ENCODE data around the gene GJC2.
"Not testable (repeated sequence)": the region's sequence is repeated elsewhere in the genome, so short reads cannot be mapped to it uniquely, and the experiment has no call there.

The GJC2 gene

DNA sequence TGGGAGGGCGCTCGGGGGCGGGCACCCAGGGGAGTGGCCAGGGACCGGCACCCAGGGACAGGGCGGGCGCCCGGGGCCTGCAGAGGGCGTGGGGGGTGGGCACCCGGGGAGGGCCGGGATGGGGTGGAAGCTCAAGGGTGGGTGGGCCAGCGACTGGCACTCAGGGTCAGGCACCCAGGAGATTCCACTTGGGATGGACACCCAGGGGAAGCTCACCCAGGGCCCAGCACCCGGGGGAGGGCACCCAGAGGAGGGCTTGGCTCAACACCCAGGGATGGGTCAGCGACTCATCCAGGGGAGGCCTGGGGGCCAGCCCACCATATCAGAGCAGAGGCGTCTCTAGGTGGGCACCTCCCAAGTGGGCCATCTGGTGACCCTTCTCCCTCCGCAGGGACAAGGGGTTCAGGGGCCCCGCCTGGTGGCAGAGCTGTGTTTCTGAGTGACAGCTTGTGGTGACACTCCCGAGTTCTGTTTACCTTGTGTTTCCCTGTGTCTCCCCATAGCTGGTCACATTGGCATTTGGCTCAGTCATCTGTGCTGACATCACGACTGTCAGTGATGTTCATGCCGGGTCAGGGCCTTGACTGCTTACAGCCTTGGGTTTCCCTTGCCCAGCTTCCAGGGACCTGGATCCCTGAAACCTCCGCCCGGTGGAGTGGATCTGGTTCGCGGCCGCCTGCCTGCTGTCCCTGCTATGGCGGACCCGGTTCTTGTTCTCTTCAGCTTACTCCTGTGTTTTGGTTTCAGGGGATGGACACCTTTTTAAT, 16.6 kb downstream of the GJC2 start:
- peak; percentile 18 for DNase-seq (ENCODE audit: low read depth)
- H3K4me3 ChIP-seq (ENCODE audit: low read depth, low read length) = peak overlapping the region; percentile 74

- no peak overlapping the region for H3K4me3 ChIP-seq (ENCODE audit: low read depth, low read length)
- no peak for DNase-seq (ENCODE audit: low read depth)
These were observed 19.0 kb downstream of the GJC2 start for GRCh38 chr1:228168563-228169270.

- no peak for DNase-seq (ENCODE audit: low read depth)
- no peak overlapping the region for H3K4me3 ChIP-seq (ENCODE audit: low read depth, low read length)
These were observed 19.6 kb downstream of the GJC2 start for GRCh38 chr1:228169345-228169744.

GRCh38 chr1:228170666-228171065, 20.9 kb downstream of the GJC2 start:
- H3K4me3 ChIP-seq (ENCODE audit: low read depth, low read length) = no peak overlapping the region
- DNase-seq (ENCODE audit: low read depth) = no peak

DNA sequence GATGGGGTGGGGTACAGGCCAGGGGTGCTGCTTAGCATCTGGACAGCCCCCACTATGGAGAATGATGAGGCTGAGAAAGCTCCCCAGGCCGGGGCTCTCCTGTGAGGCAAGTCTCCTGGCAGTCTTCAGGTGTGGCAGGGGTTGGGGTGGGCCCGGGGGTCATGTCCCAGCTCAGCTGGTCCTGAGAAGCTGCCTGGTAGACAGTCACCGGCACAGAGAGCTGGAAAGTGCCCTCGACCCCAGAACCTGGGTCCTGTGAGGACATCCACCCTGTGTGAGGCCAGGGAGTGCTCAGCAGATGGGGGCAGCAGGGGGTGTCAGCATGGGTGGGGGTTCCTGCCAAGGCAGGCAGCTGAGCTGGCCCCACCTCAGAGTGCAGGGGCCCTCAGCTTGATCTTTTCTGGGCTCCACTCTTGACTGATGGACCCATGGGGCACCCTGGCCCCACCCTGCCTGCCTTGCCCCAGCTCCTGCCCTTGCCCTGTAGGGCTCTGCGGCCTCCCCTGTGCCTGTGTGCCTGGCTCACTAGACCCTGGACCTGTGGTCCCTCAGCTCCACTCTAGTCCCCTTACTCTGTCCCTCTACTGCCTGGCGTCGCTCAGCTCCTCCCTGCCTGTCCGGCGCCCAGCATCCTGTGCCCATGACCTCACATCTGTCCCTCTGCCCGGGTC, 21.6 kb downstream of the GJC2 start:
- no peak for DNase-seq (ENCODE audit: low read depth)
- no peak overlapping the region for H3K4me3 ChIP-seq (ENCODE audit: low read depth, low read length)

DNA sequence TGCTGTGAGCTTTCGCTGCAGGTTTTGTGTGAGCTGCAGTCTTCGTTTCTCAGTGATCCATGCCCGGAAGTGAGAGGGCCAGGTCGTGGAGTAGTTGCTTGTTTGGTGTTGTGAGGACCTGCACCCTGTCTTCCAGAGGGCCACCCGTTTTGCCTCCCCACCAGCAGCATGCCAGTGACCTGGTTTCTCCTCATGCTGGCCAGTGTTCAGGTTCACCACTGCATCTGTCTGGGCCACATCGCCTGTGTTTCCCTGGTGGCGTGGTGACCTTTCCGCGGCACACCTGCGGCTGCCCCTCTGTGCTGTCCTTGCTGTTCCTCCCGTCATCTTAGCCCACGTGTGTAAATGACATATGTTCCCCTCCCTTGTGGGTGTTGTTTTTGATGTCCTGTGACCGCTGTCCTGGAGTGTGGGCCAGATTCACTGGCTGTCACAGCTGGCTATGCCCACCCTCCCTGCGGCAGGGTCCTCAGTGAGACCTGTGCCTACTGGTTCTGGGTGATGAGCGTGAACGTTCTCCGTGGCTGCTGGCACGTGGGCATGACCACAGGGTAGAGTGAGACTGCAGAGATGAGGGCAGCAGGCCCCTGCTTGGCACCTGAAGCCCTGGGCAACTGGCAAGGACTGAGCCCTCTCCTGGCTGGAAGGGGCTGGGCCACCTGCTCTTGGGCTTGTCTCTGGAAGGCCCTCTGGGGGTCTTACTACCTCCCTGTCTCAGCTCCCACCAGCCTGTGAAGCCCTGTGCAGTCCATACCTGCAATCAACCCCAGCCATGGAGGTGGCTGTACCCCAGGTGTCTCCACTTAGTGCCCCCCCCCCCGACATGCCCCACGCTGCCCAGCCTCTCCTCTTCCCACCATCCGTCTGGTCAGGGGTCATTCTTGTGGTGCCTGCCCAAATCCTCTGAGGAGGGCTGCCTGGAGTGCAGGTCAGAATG, 23.1 kb downstream of the GJC2 start:
- no peak for DNase-seq (ENCODE audit: low read depth)
- H3K4me3 ChIP-seq (ENCODE audit: low read depth, low read length) = no peak overlapping the region

GRCh38 chr1:228173528-228174481, 24.1 kb downstream of the GJC2 start:
- not testable (repeated sequence) for DNase-seq (ENCODE audit: low read depth); H3K4me3 ChIP-seq (ENCODE audit: low read depth, low read length)

DNA sequence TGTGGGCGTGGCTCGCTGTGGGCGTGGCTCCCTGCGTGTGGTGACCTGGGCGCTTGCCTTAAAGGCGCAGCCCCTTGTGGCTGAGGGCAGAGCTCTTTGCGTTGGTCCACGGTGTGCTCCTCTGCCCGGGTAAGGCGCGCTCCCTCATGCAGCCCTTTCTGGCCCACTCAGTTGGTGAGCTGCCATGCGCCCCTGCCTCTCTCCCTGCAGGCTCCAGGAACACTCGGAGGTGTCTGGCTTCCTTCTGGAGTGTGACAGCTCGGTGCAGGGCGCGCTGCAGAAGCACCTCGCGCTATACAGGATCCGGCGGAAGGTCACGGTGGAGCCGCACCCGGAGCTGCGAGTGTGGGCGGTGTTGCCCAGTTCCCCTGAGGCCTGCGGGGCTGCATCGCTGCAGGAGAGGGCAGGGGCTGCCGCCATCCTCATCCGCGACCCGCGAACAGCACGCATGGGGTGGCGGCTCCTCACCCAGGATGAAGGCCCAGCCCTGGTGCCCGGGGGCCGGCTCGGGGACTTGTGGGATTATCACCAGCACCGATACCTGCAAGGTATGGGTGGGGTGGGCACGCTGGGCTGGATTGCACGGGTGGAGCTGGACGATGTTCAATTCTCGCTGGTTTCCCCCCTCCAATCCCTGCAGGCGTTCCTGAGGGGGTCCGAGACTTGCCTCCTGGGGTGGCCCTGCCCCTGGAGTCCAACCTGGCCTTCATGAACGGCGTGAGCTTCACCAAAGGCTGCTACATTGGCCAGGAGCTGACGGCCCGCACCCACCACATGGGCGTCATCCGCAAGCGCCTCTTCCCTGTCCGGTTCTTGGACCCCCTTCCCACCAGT, 25.0 kb downstream of the GJC2 start:
- H3K4me3 ChIP-seq (ENCODE audit: low read depth, low read length) = no peak overlapping the region
- DNase-seq (ENCODE audit: low read depth) = no peak

GRCh38 chr1:228175316-228176023, 25.7 kb downstream of the GJC2 start:
- DNase-seq (ENCODE audit: low read depth) = no peak
- H3K4me3 ChIP-seq (ENCODE audit: low read depth, low read length) = no peak overlapping the region

GRCh38 chr1:228176024-228176395, 26.3 kb downstream of the GJC2 start:
- no peak overlapping the region for H3K4me3 ChIP-seq (ENCODE audit: low read depth, low read length)
- DNase-seq (ENCODE audit: low read depth) = no peak

DNA sequence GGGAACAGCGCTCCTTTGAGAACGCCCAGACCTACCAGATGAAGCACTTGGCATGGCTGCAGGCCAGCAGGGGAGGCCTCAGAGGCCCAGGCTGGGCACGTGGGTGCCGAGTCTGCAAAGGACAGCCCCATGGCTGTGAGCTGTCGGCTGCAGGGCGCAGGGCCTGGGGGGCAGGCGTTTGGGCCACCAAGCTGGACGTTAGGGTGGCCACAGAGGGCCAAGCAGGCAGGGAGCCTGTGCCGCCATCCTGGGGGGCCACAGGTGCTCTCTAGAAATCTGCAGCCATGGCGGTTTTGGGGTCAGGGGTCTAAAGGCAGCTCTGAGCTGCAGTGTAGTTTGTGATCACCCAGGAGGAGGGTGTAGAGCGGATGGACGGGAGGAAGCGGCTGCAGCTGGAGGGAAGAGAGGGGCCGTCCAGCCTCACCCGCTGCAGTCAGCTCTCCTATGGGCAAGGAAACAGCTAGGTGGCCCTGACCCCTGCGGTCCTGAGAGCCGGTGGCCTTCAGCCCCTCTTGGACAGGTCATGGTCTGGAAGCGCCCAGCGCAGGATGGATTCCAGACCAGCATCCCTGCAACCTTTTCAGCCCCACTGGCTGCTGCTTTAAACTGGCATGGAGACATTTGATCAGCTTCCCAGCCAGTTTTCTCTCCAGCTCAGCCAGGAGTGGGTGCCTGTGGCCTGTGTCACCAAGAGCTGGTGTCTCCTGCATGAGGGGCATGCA, 26.9 kb downstream of the GJC2 start:
- H3K4me3 ChIP-seq (ENCODE audit: low read depth, low read length) = no peak overlapping the region
- DNase-seq (ENCODE audit: low read depth) = no peak

DNA sequence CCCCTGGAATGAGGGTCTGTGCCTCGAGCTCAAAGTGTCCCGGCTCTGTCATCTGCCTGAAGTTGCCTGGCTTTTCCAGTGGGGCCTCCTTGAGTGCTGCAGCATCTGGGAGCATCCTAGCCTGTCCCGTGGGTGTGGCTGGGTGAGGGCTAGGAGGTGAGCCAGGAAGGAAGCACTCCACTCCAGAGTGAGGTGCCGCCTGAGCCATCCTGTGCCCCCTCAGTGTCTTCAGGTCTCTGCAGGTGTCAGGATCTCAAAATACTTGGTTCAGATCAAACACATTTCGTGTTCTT, 27.4 kb downstream of the GJC2 start:
- DNase-seq (ENCODE audit: low read depth) = no peak
- no peak overlapping the region for H3K4me3 ChIP-seq (ENCODE audit: low read depth, low read length)

GRCh38 chr1:228177721-228178710, 28.3 kb downstream of the GJC2 start:
- H3K4me3 ChIP-seq (ENCODE audit: low read depth, low read length) = no peak overlapping the region
- no peak for DNase-seq (ENCODE audit: low read depth)

DNA sequence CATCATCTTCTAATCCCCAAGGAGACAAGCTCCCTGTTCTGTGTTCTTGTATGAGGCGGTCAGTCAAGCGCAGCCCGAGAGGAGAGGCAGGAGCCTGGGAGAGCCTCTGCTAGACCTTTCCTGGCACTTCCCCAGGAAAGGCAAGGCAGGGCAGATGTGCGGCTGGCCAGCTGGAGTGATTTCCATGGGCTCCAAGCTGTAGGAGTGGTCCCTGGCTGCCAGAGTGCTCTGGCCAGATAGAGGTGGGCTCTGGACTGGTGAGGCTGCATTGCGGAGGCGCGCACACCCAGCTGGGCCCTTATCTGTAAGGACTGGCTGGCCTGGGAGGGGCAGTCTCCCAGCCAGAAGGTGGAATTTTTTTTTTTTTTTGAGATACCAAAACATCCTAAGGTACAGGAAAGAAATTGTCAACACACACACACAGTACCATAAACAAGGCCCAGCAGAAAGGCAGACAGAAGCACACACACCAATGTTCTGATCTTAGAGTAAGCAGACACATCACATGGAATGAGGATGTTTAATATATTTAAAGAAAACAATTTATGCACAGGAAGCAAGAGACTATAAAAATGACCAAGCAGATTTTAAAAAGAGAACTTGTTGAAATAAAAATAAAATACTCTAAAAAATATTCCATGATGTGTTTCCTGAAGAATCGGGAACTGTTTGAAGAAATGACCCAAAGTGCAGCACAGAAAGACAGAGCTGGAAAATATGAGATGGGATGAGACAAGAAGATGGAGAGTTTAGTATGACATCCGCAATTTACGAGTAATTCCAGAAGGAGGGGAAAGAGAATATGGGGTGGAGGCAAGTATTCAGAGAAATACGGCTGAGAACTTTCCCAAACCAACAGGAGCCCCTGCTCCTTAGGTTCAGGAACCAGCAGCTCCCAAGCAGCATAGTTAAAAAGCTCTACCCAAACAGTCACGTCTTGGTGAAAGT, 29.3 kb downstream of the GJC2 start:
- no peak for DNase-seq (ENCODE audit: low read depth)

More for the DNA sequence above, 29.3 kb downstream of the GJC2 start:
- H3K4me3 ChIP-seq (ENCODE audit: low read depth, low read length) = no peak overlapping the region
